DND-41 (cell line): ENCODE measurements around the gene IQSEC2.

ENCODE experiments used
- ATAC-seq: fragments of 200-7000 bp; cut with Tn5 transposase; 3 replicates; pipeline ENCODE4 v1.9.1; 2021; ENCODE audit warnings: low read depth; ENCODE audit not compliant: insufficient read depth
- DNase-seq: peaks from one replicate; pipeline ENCODE4 v3.0.0-alpha.2; 2020
- H2AFZ ChIP-seq: 2 replicates; pipeline ENCODE4 v1.6.0; 2012; ENCODE audit warnings: low read depth, low read length
- H3K27ac ChIP-seq: 2 replicates; pipeline ENCODE4 v1.5.1; 2012; ENCODE audit warnings: low read length, inconsistent platforms
- H3K27me3 ChIP-seq: fragments of 200-600 bp; sonication (generic); 2 replicates; pipeline ENCODE4 v1.6.0; 2012; ENCODE audit warnings: low read length, mild to moderate bottlenecking, inconsistent platforms; ENCODE audit not compliant: insufficient read depth, poor library complexity
- H3K36me3 ChIP-seq: 2 replicates; pipeline ENCODE4 v1.5.1; 2012; ENCODE audit warnings: low read length, inconsistent platforms; ENCODE audit not compliant: insufficient read depth
- H3K4me1 ChIP-seq: 2 replicates; pipeline ENCODE4 v1.5.1; 2012; ENCODE audit warnings: mild to moderate bottlenecking, low read length; ENCODE audit not compliant: insufficient read depth
- H3K4me2 ChIP-seq: 2 replicates; pipeline ENCODE4 v1.6.0; 2012; ENCODE audit warnings: mild to moderate bottlenecking, moderate library complexity, low read length, inconsistent platforms; ENCODE audit not compliant: insufficient read depth
- H3K4me3 ChIP-seq, 2 experiments: fragments of 200-600 bp in 1 of 2; shearing (Covaris generic) in 1 of 2; 2 replicates each; pipeline ENCODE4 v1.5.1; 2012 to 2016; ENCODE audit warnings: inconsistent platforms in 2 of 2, low read length in 2 of 2, mild to moderate bottlenecking in 2 of 2, low read depth in 1 of 2, moderate library complexity in 1 of 2
- H3K79me2 ChIP-seq: 2 replicates; pipeline ENCODE4 v1.6.0; 2012; ENCODE audit warnings: low read length, inconsistent platforms; ENCODE audit not compliant: insufficient read depth
- H3K9ac ChIP-seq: 2 replicates; pipeline ENCODE4 v1.6.0; 2012; ENCODE audit warnings: low read depth, mild to moderate bottlenecking, inconsistent platforms, low read length, moderate library complexity
- H3K9me3 ChIP-seq: 2 replicates; pipeline ENCODE4 v1.5.1; 2012; ENCODE audit warnings: low read length, moderate library complexity, mild to moderate bottlenecking, inconsistent platforms; ENCODE audit not compliant: insufficient read depth, severe bottlenecking
- H4K20me1 ChIP-seq: 2 replicates; pipeline ENCODE4 v1.6.0; 2012; ENCODE audit warnings: low read length; ENCODE audit not compliant: insufficient read depth
- EZH2 ChIP-seq: IDR thresholded peaks from 3 replicates; pipeline ENCODE4 v1.6.1; 2012; ENCODE audit warnings: borderline replicate concordance, low read depth, mild to moderate bottlenecking, moderate library complexity, low read length, inconsistent platforms; ENCODE audit not compliant: severe bottlenecking
- TF ChIP-seq, protein P1 (sequence below): IDR thresholded peaks from 2 replicates; pipeline ENCODE4 v1.5.1; 2012; ENCODE audit warnings: borderline replicate concordance, low read length, moderate library complexity, mild to moderate bottlenecking; ENCODE audit not compliant: poor library complexity, severe bottlenecking; ENCODE audit errors: extremely low read depth

Gene IQSEC2

DNA sequence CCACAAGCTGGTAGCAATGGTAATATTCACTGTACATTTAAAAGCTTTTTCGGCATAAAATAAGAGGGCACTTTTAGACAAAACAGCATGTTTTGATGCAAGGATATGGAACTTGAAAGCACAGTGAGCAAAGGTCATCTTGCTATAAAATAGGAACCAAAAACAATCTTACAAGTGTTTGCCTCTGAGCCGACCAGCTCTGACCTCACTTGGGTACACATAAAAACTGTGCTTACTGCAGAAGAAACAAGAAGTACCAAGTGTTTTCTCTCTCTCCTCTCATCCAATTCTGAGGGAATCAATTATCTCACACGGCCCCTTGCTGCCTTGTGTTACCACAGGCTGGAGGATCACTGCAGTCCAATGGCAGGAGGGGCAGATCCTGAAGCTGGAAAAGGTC lies 4.8 kb upstream of the IQSEC2 start:
- TF ChIP-seq, protein P1, sequence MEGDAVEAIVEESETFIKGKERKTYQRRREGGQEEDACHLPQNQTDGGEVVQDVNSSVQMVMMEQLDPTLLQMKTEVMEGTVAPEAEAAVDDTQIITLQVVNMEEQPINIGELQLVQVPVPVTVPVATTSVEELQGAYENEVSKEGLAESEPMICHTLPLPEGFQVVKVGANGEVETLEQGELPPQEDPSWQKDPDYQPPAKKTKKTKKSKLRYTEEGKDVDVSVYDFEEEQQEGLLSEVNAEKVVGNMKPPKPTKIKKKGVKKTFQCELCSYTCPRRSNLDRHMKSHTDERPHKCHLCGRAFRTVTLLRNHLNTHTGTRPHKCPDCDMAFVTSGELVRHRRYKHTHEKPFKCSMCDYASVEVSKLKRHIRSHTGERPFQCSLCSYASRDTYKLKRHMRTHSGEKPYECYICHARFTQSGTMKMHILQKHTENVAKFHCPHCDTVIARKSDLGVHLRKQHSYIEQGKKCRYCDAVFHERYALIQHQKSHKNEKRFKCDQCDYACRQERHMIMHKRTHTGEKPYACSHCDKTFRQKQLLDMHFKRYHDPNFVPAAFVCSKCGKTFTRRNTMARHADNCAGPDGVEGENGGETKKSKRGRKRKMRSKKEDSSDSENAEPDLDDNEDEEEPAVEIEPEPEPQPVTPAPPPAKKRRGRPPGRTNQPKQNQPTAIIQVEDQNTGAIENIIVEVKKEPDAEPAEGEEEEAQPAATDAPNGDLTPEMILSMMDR, result no peak
- no peak for TF ChIP-seq EZH2
- Histone ChIP-seq H2AFZ (no peak overlapping the region), H3K4me3 (no peak overlapping the region), H3K4me2 (no peak overlapping the region), H3K4me1 (peaks cover 21% of the 10 kb centered on the region), H3K9ac (no peak overlapping the region), H3K9me3 (no peaks in the 10 kb centered on the region), H4K20me1 (no peaks in the 10 kb centered on the region), H3K36me3 (no peaks in the 10 kb centered on the region), H3K27me3 (no peaks in the 10 kb centered on the region), H3K27ac (no peak overlapping the region), H3K79me2 (no peaks in the 10 kb centered on the region)
- no peak for ATAC-seq
- no peak for DNase-seq

DNA sequence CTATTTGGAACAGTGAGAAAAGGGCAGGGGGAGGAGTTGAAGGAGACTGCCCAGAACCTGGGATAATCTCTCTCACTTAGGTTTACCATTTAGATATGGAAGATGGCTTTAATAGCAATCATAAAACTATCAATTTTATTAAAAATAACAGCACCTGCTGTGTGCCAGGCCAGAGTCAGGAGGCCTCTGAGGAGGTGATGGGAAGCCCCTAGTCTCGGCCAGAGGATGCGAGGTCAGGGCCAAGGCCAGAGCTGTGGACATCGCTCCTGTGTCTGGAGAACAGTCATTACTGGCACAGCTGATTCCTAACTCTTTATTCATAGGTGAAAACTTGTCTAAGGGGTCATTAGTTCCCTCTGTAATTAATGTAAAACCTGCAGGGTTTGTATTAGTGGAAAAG lies 4.2 kb upstream of the IQSEC2 start:
- no peak for ATAC-seq
- H3K79me2 ChIP-seq, result no peaks in the 10 kb centered on the region

DNA sequence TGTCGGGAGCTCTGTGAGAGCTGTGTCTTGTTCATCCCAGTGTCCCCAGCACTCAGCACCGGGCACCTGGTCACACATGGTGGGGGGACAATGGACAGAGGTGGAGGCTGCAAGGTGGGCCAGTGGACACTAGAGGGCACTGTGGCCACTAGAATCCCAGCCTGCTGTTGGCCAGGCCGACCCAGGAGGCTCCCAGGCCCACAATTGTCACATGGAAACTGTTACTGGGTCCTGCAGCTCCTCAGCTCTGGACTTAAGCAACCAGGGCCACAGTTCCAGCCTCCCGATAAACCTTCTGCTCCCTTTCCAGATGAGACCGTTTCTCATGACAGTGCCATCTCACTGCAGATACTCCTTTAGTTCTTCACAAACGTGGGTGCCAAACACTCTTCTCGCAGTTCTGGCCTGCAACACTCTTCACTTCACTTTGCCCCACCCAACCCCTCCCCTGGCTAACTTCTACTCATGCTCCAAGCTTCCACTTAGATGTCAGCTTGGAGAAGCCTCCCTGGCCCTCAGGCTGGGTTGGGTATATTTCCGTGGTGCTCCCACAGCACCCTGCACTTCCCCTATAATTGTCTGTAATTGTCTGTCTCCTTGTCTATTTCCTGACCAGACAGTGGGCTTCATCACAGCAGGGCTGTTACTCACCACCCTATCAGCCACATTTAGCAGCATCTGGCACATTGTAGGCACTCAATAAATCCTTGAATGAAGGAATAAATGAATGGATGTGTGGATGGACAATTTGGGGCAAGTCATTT lies 3.5 kb upstream of the IQSEC2 start:
- Histone ChIP-seq H3K27me3 (no peaks in the 10 kb centered on the region), H2AFZ (peak overlapping the region; percentile 64; the same call in 1 of the 2 replicates), H4K20me1 (no peaks in the 10 kb centered on the region), H3K4me2 (no peak overlapping the region), H3K4me3 (no peak overlapping the region), H3K27ac (no peak overlapping the region), H3K79me2 (no peaks in the 10 kb centered on the region), H3K36me3 (no peaks in the 10 kb centered on the region), H3K9me3 (no peaks in the 10 kb centered on the region), H3K4me1 (peaks cover 23% of the 10 kb centered on the region), H3K9ac (no peak overlapping the region)
- DNase-seq (peak; percentile 46), ATAC-seq (peak; percentile 54; the same call in 2 of the 3 replicates)
- TF ChIP-seq EZH2, result no peak
- TF ChIP-seq, protein P1, result peak; percentile 79

More for the DNA sequence above, 4.2 kb upstream of the IQSEC2 start:
- no peaks in the 10 kb centered on the region for H3K27me3 ChIP-seq
- DNase-seq, result no peak
- H4K20me1 ChIP-seq, result no peaks in the 10 kb centered on the region
- peaks cover 21% of the 10 kb centered on the region for H3K4me1 ChIP-seq
- H3K4me2 ChIP-seq, result no peak overlapping the region
- TF ChIP-seq EZH2, result no peak
- TF ChIP-seq, protein P1, result no peak
- H3K9ac ChIP-seq, result no peak overlapping the region
- no peak overlapping the region for H2AFZ ChIP-seq
- H3K4me3 ChIP-seq, result no peak overlapping the region
- no peaks in the 10 kb centered on the region for H3K36me3 ChIP-seq
- no peak overlapping the region for H3K27ac ChIP-seq
- no peaks in the 10 kb centered on the region for H3K9me3 ChIP-seq
